Calu3 (cell line): Measurements from ENCODE around the gene LY6G6D. TPM values are rescaled to one million over a fixed set of nuclear protein-coding genes. Genes with fewer than 3 reads are reported as not detected.

Experiments
- BruUV-seq: library from RNA; stranded (reverse); fragments of 400-500 nt; replicated peaks from 2 replicates; lab custom pipeline; 2021; lab: Mats Ljungman, UMichigan
- CTCF ChIA-PET: fragments of 300-600 bp; sonication (Branson Sonifier 250); formaldehyde crosslinking; loops from one replicate; lab custom pipeline; 2022; ENCODE audit warnings: antibody characterized with exemption; lab: Charles Lee
- DNase-seq: peaks from one replicate; pipeline ENCODE4 v3.0.0; 2022
- H3K27ac Mint-ChIP-seq: one replicate; pipeline ENCODE4 v1.8.0; 2022; ENCODE audit warnings: mixed read lengths; ENCODE audit not compliant: unreplicated experiment
- H3K27me3 Mint-ChIP-seq: one replicate; pipeline ENCODE4 v1.8.0; 2022; ENCODE audit warnings: mixed read lengths; ENCODE audit not compliant: unreplicated experiment
- H3K36me3 Mint-ChIP-seq: one replicate; pipeline ENCODE4 v1.8.0; 2022; ENCODE audit warnings: mild to moderate bottlenecking, moderate library complexity, mixed read lengths; ENCODE audit not compliant: insufficient read depth, unreplicated experiment
- H3K4me1 Mint-ChIP-seq: one replicate; pipeline ENCODE4 v1.8.0; 2022; ENCODE audit warnings: mild to moderate bottlenecking, low read depth, mixed read lengths; ENCODE audit not compliant: unreplicated experiment
- H3K4me3 Mint-ChIP-seq: one replicate; pipeline ENCODE4 v1.8.0; 2022; ENCODE audit warnings: mild to moderate bottlenecking, low read depth, moderate library complexity, mixed read lengths; ENCODE audit not compliant: unreplicated experiment
- H3K9me3 Mint-ChIP-seq: one replicate; pipeline ENCODE4 v1.8.0; 2022; ENCODE audit warnings: low read depth, mixed read lengths; ENCODE audit not compliant: unreplicated experiment
- intact Hi-C: fragments of 100-400 bp; cut with micrococcal nuclease; formaldehyde crosslinking; loops from one replicate; pipeline ENCODE4 v1.10.0; 2022; ENCODE audit not compliant: unreplicated experiment
- total RNA-seq: library from RNA; stranded (reverse); gene quantifications from 2 replicates; pipeline ENCODE4 v1.2.3, GENCODE V29; 2022
- TF ChIP-seq, protein P1 (sequence below): fragments of 200-600 bp; IDR thresholded peaks from one replicate; pipeline ENCODE4 v1.8.0; 2022; ENCODE audit warnings: antibody characterized with exemption; ENCODE audit not compliant: unreplicated experiment

Gene LY6G6D
- total RNA-seq, 1 experiment from 2014 or later: not detected

DNA sequence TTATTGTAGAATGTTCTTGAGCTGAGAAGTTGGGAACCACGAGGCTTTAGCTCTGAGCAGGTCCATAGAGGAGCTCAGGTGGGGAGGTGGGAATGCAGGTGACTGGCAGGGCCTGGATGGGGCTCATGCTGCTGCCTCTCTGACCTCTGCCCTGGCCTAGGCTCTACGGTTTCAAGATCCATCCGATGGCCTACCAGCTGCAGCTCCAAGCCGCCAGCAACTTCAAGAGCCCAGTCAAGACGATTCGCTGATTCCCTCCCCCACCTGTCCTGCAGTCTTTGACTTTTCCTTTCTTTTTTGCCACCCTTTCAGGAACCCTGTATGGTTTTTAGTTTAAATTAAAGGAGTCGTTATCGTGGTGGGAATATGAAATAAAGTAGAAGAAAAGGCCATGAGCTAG lies 45.5 kb upstream of the LY6G6D start, which contains the start of gene LY6G5B:
Gene LY6G5B, plus strand, starts transcription at position 301 of the 400 bp plus-strand sequence. CDS start 975 bp downstream, outside the sequence.
- peaks cover 22% of the 10 kb centered on the region for H3K4me1 Mint-ChIP-seq
- CTCF ChIA-PET: interaction anchor here (0.5 to 0.7 kb wide), 3 partner anchors 153 to 198 kb away, joined by 4 to 5 read pairs (median 4); no protein-coding TSS in a partner anchor
- H3K9me3 Mint-ChIP-seq: no peaks in the 10 kb centered on the region
- peaks cover 92% of the 10 kb centered on the region for H3K36me3 Mint-ChIP-seq
- no peaks in the 10 kb centered on the region for H3K27me3 Mint-ChIP-seq
- no peak within 1 kb of the TSS for H3K4me3 Mint-ChIP-seq
- DNase-seq: no peak
- no TSS peak for BruUV-seq
- TF ChIP-seq, protein P1, sequence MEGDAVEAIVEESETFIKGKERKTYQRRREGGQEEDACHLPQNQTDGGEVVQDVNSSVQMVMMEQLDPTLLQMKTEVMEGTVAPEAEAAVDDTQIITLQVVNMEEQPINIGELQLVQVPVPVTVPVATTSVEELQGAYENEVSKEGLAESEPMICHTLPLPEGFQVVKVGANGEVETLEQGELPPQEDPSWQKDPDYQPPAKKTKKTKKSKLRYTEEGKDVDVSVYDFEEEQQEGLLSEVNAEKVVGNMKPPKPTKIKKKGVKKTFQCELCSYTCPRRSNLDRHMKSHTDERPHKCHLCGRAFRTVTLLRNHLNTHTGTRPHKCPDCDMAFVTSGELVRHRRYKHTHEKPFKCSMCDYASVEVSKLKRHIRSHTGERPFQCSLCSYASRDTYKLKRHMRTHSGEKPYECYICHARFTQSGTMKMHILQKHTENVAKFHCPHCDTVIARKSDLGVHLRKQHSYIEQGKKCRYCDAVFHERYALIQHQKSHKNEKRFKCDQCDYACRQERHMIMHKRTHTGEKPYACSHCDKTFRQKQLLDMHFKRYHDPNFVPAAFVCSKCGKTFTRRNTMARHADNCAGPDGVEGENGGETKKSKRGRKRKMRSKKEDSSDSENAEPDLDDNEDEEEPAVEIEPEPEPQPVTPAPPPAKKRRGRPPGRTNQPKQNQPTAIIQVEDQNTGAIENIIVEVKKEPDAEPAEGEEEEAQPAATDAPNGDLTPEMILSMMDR: no peak
- intact Hi-C loops: no loop called here
- no peak within 1 kb of the TSS for H3K27ac Mint-ChIP-seq

DNA sequence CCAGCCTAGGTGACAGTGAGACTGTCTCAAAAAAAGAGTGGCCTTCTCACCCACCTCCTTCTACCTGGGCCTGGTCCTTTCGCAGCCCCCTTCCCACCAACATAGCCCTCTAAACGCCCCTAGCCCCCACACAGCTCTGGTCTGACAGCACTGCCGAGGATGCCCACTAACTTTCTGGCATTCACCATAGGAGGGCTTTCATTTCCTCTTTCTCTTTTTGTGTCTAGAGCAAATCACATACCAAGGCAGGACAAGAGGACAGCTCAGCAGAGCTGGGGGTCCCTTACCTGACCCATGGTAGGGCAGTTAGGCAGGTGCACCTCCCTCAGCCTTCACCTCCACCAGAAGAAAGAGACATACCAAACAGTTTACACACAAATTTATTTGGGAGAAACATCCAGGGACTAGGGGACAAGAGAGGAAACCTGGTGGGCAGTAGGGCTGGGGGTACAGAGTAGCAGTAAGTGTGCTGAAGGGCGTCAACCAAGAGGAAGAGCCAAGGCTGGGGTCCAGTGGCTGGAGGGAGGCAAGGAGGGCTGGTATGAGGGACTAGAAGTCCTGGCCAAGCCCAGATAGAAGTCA lies 38.7 kb upstream of the LY6G6D start:
- TF ChIP-seq, protein P1: no peak
- no peak overlapping the region for H3K27ac Mint-ChIP-seq
- intact Hi-C loops: no loop called here
- no TSS peak for BruUV-seq
- H3K27me3 Mint-ChIP-seq: no peaks in the 10 kb centered on the region
- CTCF ChIA-PET: interaction anchor here (0.6 kb wide), 1 partner anchor 222 kb away, joined by 3 read pairs; no protein-coding TSS in a partner anchor
- peaks cover 61% of the 10 kb centered on the region for H3K36me3 Mint-ChIP-seq
- no peaks in the 10 kb centered on the region for H3K9me3 Mint-ChIP-seq
- DNase-seq: no peak
- no peak overlapping the region for H3K4me3 Mint-ChIP-seq
- H3K4me1 Mint-ChIP-seq: peaks cover 16% of the 10 kb centered on the region

DNA sequence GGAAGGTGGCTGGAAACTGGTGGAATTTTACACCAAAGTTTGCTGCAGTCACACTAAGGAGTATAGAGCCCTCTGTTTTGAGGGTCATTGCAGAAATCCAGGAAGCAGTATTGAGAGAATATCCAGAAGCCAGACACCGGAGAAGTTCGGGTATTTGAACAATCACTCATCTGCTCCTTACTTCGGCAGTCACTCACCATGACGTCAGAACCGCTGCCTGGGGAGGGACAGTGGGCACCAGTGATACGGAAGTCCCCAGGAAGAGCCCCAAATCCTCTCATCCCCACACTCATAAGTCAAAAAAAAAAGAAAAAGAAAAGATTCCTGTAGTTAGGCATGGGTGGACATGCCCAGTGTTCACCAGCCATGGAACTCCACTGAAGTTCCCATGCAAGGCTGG lies 38.2 kb upstream of the LY6G6D start:
- intact Hi-C loops: no loop called here
- TF ChIP-seq, protein P1: no peak
- Mint-ChIP-seq H3K9me3 (no peaks in the 10 kb centered on the region), H3K36me3 (peaks cover 59% of the 10 kb centered on the region), H3K4me3 (no peak overlapping the region), H3K27me3 (no peaks in the 10 kb centered on the region), H3K4me1 (peaks cover 19% of the 10 kb centered on the region), H3K27ac (no peak overlapping the region)
- no peak for DNase-seq
- CTCF ChIA-PET: interaction anchor here (0.7 kb wide), 1 partner anchor 33 kb away, joined by 4 read pairs; no protein-coding TSS in a partner anchor
- no TSS peak for BruUV-seq

DNA sequence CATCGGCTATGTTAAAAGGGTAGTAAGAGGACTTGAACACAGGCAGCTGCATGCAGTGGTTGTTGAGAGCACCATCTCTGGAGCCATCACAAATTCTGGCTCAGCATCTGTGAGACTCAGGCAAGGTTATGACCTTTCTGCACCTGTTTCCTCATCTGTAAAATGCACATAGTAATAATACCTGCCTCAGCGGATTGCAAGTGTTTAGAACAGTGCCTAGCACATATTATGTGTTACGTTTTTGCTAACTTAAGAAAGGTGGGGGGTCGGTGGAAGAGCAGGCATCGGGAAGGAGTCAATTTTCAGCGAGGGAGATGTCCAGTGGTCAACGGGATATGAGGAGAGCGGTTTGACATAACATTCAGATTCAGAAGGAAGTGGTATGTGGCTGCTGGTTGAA lies 37.2 kb upstream of the LY6G6D start:
- CTCF ChIA-PET: no interaction called here
- TF ChIP-seq, protein P1: no peak
- BruUV-seq: no TSS peak
- intact Hi-C loops: no loop called here
- H3K4me3 Mint-ChIP-seq: no peak overlapping the region
- no peaks in the 10 kb centered on the region for H3K9me3 Mint-ChIP-seq
- H3K36me3 Mint-ChIP-seq: peaks cover 51% of the 10 kb centered on the region
- no peak for DNase-seq
- H3K27ac Mint-ChIP-seq: no peak overlapping the region
- H3K27me3 Mint-ChIP-seq: no peaks in the 10 kb centered on the region
- peaks cover 20% of the 10 kb centered on the region for H3K4me1 Mint-ChIP-seq
